Measurements from ENCODE around the gene SHKBP1. TPM values are rescaled to one million over a fixed set of nuclear protein-coding genes. Genes with fewer than 3 reads are reported as not detected.
A peak's percentile ranks its signal among the peaks of the same experiment; 100 is the strongest.

Gene SHKBP1
- total and polyA plus RNA-seq, 9 of the 15 experiments (the other 6 are each of a cell fraction or from before 2014, with no cell fraction given): 1.2 to 58.1 (median 22.3) TPM

DNA sequence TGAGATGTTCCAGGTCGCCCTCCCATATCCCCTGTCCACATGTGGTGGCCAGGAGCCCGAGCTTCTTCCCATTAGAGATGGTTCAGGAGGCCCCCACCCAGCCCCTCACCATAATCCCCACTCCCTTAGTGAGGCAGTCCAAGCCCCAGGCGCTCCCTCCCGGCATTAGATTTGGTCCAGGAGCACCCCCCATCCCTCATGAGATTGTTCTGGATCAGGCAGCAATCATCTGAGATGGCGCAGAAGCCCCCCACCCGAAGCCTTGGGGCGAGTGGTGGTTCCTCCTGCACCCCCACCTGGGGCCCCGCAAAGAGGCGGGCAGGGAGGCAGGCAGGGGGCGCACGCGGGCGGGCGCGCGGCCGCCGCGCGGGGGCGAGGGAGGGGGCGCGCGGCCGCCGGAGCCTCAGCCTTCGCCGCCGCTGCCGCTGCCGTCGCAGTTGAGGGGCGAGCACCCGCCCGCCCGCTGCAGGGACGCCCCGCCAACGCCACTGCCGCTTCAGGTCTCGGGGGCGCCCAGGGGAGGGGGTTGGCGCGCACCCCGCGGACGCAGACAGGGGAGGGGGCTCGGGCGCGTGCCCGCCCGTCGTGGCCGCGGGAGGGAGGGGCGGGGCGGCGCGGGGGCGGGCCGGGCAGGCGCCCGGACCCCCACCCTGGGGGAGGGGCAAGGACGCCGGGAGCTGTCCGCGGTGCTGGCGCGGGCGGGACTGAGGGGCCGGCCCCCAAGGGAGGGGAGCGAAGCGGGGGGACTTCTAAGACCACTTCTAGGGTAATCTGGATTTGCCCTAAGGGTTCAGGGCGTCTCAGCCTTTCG, 46.4 kb upstream of the SHKBP1 start (continued):
- TF ChIP-seq, protein P1, sequence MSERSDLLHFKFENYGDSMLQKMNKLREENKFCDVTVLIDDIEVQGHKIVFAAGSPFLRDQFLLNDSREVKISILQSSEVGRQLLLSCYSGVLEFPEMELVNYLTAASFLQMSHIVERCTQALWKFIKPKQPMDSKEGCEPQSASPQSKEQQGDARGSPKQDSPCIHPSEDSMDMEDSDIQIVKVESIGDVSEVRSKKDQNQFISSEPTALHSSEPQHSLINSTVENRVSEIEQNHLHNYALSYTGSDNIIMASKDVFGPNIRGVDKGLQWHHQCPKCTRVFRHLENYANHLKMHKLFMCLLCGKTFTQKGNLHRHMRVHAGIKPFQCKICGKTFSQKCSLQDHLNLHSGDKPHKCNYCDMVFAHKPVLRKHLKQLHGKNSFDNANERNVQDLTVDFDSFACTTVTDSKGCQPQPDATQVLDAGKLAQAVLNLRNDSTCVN (CRISPR knock-in tag; IDR thresholded peaks at IDR 0.05): no peak
- TF ChIP-seq ZNF76 (CRISPR knock-in tag; IDR thresholded peaks at IDR 0.05; ENCODE audit: borderline replicate concordance) (no peak), NFIC (IDR thresholded peaks at IDR 0.05) (peak; percentile 15; the same call in 1 of the 2 replicates), BCL6 (CRISPR knock-in tag; IDR thresholded peaks at IDR 0.05) (no peak), ZNF766 (CRISPR knock-in tag; conservative IDR thresholded peaks at IDR 0.05) (peak; percentile 90), CXXC5 (CRISPR knock-in tag; IDR thresholded peaks at IDR 0.05) (peak; percentile 79), SMARCA4 (IDR thresholded peaks at IDR 0.05) (no peak), GATAD2A (IDR thresholded peaks at IDR 0.05) (no peak), ZNF584 (CRISPR knock-in tag; IDR thresholded peaks at IDR 0.05; ENCODE audit: low read depth) (0 out of 2 replicates have a peak, but pooled peaks have one; percentile 36), POLR2G (IDR thresholded peaks at IDR 0.05; ENCODE audit: low read depth, low read length) (0 out of 2 replicates have a peak, but pooled peaks have one; percentile 17), NCOA1 (IDR thresholded peaks at IDR 0.05; ENCODE audit: low read depth) (no peak), ZNF644 (tag; IDR thresholded peaks at IDR 0.05; ENCODE audit: low read depth) (peak; percentile 90), RCOR1 (IDR thresholded peaks at IDR 0.05; ENCODE audit: borderline replicate concordance in 1 of 2, low read depth in 2 of 2, low read length in 2 of 2) (peak in 1 of 2 experiments; percentile 35; a peak in 1 of 4 replicates), ARID1B (IDR thresholded peaks at IDR 0.05) (no peak), ZNF175 (CRISPR knock-in tag; IDR thresholded peaks at IDR 0.05; ENCODE audit: low read depth) (peak; percentile 62; the same call in 1 of the 2 replicates), MAZ (CRISPR knock-in tag; conservative IDR thresholded peaks at IDR 0.05 in 1 of 2, IDR thresholded peaks at IDR 0.05 in 1 of 2) (peak in 1 of 2 experiments; percentile 77; a peak in 2 of 4 replicates), ZNF589 (CRISPR knock-in tag; IDR thresholded peaks at IDR 0.05; ENCODE audit: low read depth) (peak; percentile 31; the same call in 1 of the 2 replicates)
- TF ChIP-seq, protein P2, sequence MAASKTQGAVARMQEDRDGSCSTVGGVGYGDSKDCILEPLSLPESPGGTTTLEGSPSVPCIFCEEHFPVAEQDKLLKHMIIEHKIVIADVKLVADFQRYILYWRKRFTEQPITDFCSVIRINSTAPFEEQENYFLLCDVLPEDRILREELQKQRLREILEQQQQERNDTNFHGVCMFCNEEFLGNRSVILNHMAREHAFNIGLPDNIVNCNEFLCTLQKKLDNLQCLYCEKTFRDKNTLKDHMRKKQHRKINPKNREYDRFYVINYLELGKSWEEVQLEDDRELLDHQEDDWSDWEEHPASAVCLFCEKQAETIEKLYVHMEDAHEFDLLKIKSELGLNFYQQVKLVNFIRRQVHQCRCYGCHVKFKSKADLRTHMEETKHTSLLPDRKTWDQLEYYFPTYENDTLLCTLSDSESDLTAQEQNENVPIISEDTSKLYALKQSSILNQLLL (CRISPR knock-in tag; IDR thresholded peaks at IDR 0.05; ENCODE audit: borderline replicate concordance): no peak
- TF ChIP-seq, protein P3, sequence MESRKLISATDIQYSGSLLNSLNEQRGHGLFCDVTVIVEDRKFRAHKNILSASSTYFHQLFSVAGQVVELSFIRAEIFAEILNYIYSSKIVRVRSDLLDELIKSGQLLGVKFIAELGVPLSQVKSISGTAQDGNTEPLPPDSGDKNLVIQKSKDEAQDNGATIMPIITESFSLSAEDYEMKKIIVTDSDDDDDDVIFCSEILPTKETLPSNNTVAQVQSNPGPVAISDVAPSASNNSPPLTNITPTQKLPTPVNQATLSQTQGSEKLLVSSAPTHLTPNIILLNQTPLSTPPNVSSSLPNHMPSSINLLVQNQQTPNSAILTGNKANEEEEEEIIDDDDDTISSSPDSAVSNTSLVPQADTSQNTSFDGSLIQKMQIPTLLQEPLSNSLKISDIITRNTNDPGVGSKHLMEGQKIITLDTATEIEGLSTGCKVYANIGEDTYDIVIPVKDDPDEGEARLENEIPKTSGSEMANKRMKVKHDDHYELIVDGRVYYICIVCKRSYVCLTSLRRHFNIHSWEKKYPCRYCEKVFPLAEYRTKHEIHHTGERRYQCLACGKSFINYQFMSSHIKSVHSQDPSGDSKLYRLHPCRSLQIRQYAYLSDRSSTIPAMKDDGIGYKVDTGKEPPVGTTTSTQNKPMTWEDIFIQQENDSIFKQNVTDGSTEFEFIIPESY (CRISPR knock-in tag; IDR thresholded peaks at IDR 0.05): no peak
- TF ChIP-seq, protein P4, sequence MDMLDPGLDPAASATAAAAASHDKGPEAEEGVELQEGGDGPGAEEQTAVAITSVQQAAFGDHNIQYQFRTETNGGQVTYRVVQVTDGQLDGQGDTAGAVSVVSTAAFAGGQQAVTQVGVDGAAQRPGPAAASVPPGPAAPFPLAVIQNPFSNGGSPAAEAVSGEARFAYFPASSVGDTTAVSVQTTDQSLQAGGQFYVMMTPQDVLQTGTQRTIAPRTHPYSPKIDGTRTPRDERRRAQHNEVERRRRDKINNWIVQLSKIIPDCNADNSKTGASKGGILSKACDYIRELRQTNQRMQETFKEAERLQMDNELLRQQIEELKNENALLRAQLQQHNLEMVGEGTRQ (CRISPR knock-in tag; IDR thresholded peaks at IDR 0.05): peak; percentile 26; the same call in 1 of the 2 replicates
- TF ChIP-seq, protein P5, sequence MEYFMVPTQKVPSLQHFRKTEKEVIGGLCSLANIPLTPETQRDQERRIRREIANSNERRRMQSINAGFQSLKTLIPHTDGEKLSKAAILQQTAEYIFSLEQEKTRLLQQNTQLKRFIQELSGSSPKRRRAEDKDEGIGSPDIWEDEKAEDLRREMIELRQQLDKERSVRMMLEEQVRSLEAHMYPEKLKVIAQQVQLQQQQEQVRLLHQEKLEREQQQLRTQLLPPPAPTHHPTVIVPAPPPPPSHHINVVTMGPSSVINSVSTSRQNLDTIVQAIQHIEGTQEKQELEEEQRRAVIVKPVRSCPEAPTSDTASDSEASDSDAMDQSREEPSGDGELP (CRISPR knock-in tag; IDR thresholded peaks at IDR 0.05; ENCODE audit: borderline replicate concordance): 0 out of 2 replicates have a peak, but pooled peaks have one; percentile 26

Measured in K562 (cell line).